Parathyroid adenoma (tissue), 2 donors: Measurements from ENCODE around the gene ANKRD17.

ENCODE experiments used
- H2AFZ ChIP-seq: fragments of 300-600 bp; sonication (generic); one replicate; pipeline ENCODE4 v1.7.0; 2017; ENCODE audit warnings: antibody characterized with exemption, mild to moderate bottlenecking
- H3K27ac ChIP-seq: fragments of 300-600 bp; sonication (generic); one replicate; pipeline ENCODE4 v1.7.0; 2017
- H3K27me3 ChIP-seq: fragments of 300-600 bp; sonication (generic); one replicate; pipeline ENCODE4 v1.7.0; 2017; ENCODE audit warnings: low read length; ENCODE audit not compliant: control insufficient read depth, insufficient read depth
- H3K36me3 ChIP-seq: fragments of 300-600 bp; sonication (generic); one replicate; pipeline ENCODE4 v1.7.0; 2017; ENCODE audit warnings: low read length; ENCODE audit not compliant: control insufficient read depth, insufficient read depth
- H3K4me1 ChIP-seq: fragments of 300-600 bp; sonication (generic); one replicate; pipeline ENCODE4 v1.7.0; 2017; ENCODE audit warnings: control low read depth
- H3K4me2 ChIP-seq: fragments of 300-600 bp; sonication (generic); one replicate; pipeline ENCODE4 v1.7.0; 2017; ENCODE audit warnings: low read length
- H3K4me3 ChIP-seq: fragments of 300-600 bp; sonication (generic); one replicate; pipeline ENCODE4 v1.7.0; 2017; ENCODE audit warnings: low read depth, low read length
- H3K79me2 ChIP-seq: fragments of 300-600 bp; sonication (generic); one replicate; pipeline ENCODE4 v1.7.0; 2017; ENCODE audit warnings: control low read depth
- H3K9ac ChIP-seq: fragments of 300-600 bp; sonication (generic); one replicate; pipeline ENCODE4 v1.7.0; 2017; ENCODE audit warnings: mild to moderate bottlenecking
- H3K9me3 ChIP-seq: fragments of 300-600 bp; sonication (generic); one replicate; pipeline ENCODE4 v1.7.0; 2017; ENCODE audit warnings: low read length; ENCODE audit not compliant: control insufficient read depth
- CTCF ChIP-seq: fragments of 300-600 bp; sonication (generic); IDR thresholded peaks from one replicate; pipeline ENCODE4 v1.7.0; 2017; ENCODE audit warnings: antibody characterized with exemption, mild to moderate bottlenecking
- donor health status: primary hyperparathyroidism.

Gene ANKRD17

GRCh38 chr4:73213916-73214653, 44.5 kb downstream of the ANKRD17 start:
- Histone ChIP-seq H3K4me1 (no peaks in the 10 kb centered on the region), H3K27ac (no peak overlapping the region), H3K36me3 (no peaks in the 10 kb centered on the region), H3K9ac (no peak overlapping the region), H3K9me3 (no peaks in the 10 kb centered on the region), H2AFZ (no peak overlapping the region), H3K4me3 (no peak overlapping the region), H3K27me3 (no peaks in the 10 kb centered on the region), H3K4me2 (no peak overlapping the region), H3K79me2 (peaks cover 16% of the 10 kb centered on the region)
- TF ChIP-seq CTCF = no peak

GRCh38 chr4:73212982-73213730, 45.4 kb downstream of the ANKRD17 start:
- Histone ChIP-seq H2AFZ (no peak overlapping the region), H3K9ac (no peak overlapping the region), H3K36me3 (no peaks in the 10 kb centered on the region), H3K4me1 (no peaks in the 10 kb centered on the region), H3K27me3 (no peaks in the 10 kb centered on the region), H3K4me2 (no peak overlapping the region), H3K79me2 (peaks cover 19% of the 10 kb centered on the region), H3K9me3 (no peaks in the 10 kb centered on the region), H3K4me3 (no peak overlapping the region), H3K27ac (no peak overlapping the region)
- no peak for TF ChIP-seq CTCF

GRCh38 chr4:73211968-73212367, 46.6 kb downstream of the ANKRD17 start:
- no peak for TF ChIP-seq CTCF

GRCh38 chr4:73208376-73208775, 50.2 kb downstream of the ANKRD17 start:
- no peak for TF ChIP-seq CTCF
- no peak overlapping the region for H3K4me2 ChIP-seq

More at GRCh38 chr4:73211968-73212367, 46.6 kb downstream of the ANKRD17 start:
- no peak overlapping the region for H3K27ac ChIP-seq
- H3K4me1 ChIP-seq = no peaks in the 10 kb centered on the region
- H3K9ac ChIP-seq = no peak overlapping the region
- H3K27me3 ChIP-seq = no peaks in the 10 kb centered on the region
- H3K4me3 ChIP-seq = no peak overlapping the region
- no peaks in the 10 kb centered on the region for H3K36me3 ChIP-seq
- no peak overlapping the region for H2AFZ ChIP-seq
- no peak overlapping the region for H3K4me2 ChIP-seq
- peaks cover 22% of the 10 kb centered on the region for H3K79me2 ChIP-seq
- no peaks in the 10 kb centered on the region for H3K9me3 ChIP-seq

More at GRCh38 chr4:73208376-73208775, 50.2 kb downstream of the ANKRD17 start:
- Histone ChIP-seq H3K9me3 (no peaks in the 10 kb centered on the region), H3K27ac (no peak overlapping the region), H3K79me2 (peaks cover 22% of the 10 kb centered on the region), H3K27me3 (no peaks in the 10 kb centered on the region), H2AFZ (no peak overlapping the region), H3K4me1 (no peaks in the 10 kb centered on the region), H3K9ac (no peak overlapping the region), H3K36me3 (no peaks in the 10 kb centered on the region), H3K4me3 (no peak overlapping the region)
